ENCODE data around the gene ZCCHC24.
A peak's percentile ranks its signal among the peaks of the same experiment; 100 is the strongest.

Gene ZCCHC24

GRCh38 chr10:79484476-79484875 is 39.1 kb upstream of the ZCCHC24 start:
- H3K4me1 ChIP-seq (ENCODE audit: control insufficient read depth, insufficient read depth, low read length, unreplicated experiment): peaks cover 28% of the 10 kb centered on the region
- no peak overlapping the region for H3K27ac ChIP-seq (ENCODE audit: low read depth, low read length)
- H3K27me3 ChIP-seq (ENCODE audit: insufficient read depth, low read length): no peaks in the 10 kb centered on the region
- no peaks in the 10 kb centered on the region for H3K36me3 ChIP-seq (ENCODE audit: insufficient read depth, low read length)
- peak overlapping the region; percentile 82 for H2AFZ ChIP-seq (ENCODE audit: low read length, unreplicated experiment)
- no peaks in the 10 kb centered on the region for H3K79me2 ChIP-seq (ENCODE audit: control insufficient read depth, insufficient read depth, low read length, unreplicated experiment)
- no peak overlapping the region for H3K4me3 ChIP-seq (ENCODE audit: low read depth, low read length)

GRCh38 chr10:79483948-79484347 is 38.5 kb upstream of the ZCCHC24 start:
- H2AFZ ChIP-seq (ENCODE audit: low read length, unreplicated experiment): peak overlapping the region; percentile 82
- no peak overlapping the region for H3K4me3 ChIP-seq (ENCODE audit: low read depth, low read length)

DNA sequence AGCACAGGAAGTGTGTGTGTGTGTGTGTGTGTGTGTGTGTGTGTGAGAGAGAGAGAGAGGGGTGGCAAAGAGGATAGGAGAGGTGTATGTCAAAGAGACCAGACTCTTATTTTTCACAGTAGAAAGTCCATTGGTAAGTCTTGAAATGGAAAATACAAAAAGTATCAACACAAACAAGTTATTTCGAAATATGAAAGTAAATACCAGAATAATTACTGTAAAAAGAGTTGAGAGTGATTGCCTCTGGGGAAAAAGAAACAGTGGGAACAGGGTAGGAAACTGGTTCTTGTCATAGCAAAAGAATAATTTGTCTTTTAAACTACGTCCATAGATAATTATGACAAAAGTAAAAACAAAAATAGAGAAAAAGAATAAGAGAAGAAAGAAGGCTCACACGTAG is 37.9 kb upstream of the ZCCHC24 start:
- Histone ChIP-seq H3K4me1 (ENCODE audit: control insufficient read depth, insufficient read depth, low read length, unreplicated experiment) (peaks cover 20% of the 10 kb centered on the region), H3K36me3 (ENCODE audit: insufficient read depth, low read length) (no peaks in the 10 kb centered on the region), H2AFZ (ENCODE audit: low read length, unreplicated experiment) (peak overlapping the region; percentile 82), H3K79me2 (ENCODE audit: control insufficient read depth, insufficient read depth, low read length, unreplicated experiment) (no peaks in the 10 kb centered on the region), H3K27me3 (ENCODE audit: insufficient read depth, low read length) (no peaks in the 10 kb centered on the region), H3K27ac (ENCODE audit: low read depth, low read length) (no peak overlapping the region), H3K4me3 (ENCODE audit: low read depth, low read length) (no peak overlapping the region)

More at GRCh38 chr10:79483948-79484347, 38.5 kb upstream of the ZCCHC24 start:
- H3K4me1 ChIP-seq (ENCODE audit: control insufficient read depth, insufficient read depth, low read length, unreplicated experiment): peaks cover 26% of the 10 kb centered on the region
- no peaks in the 10 kb centered on the region for H3K27me3 ChIP-seq (ENCODE audit: insufficient read depth, low read length)
- H3K79me2 ChIP-seq (ENCODE audit: control insufficient read depth, insufficient read depth, low read length, unreplicated experiment): no peaks in the 10 kb centered on the region
- H3K36me3 ChIP-seq (ENCODE audit: insufficient read depth, low read length): no peaks in the 10 kb centered on the region
- H3K27ac ChIP-seq (ENCODE audit: low read depth, low read length): no peak overlapping the region

GRCh38 chr10:79482741-79483140 is 37.3 kb upstream of the ZCCHC24 start:
- no peak overlapping the region for H3K27ac ChIP-seq (ENCODE audit: low read depth, low read length)
- H3K79me2 ChIP-seq (ENCODE audit: control insufficient read depth, insufficient read depth, low read length, unreplicated experiment): no peaks in the 10 kb centered on the region
- no peaks in the 10 kb centered on the region for H3K36me3 ChIP-seq (ENCODE audit: insufficient read depth, low read length)
- H2AFZ ChIP-seq (ENCODE audit: low read length, unreplicated experiment): peak overlapping the region; percentile 9
- H3K4me3 ChIP-seq (ENCODE audit: low read depth, low read length): no peak overlapping the region
- peaks cover 15% of the 10 kb centered on the region for H3K4me1 ChIP-seq (ENCODE audit: control insufficient read depth, insufficient read depth, low read length, unreplicated experiment)
- no peaks in the 10 kb centered on the region for H3K27me3 ChIP-seq (ENCODE audit: insufficient read depth, low read length)

GRCh38 chr10:79482304-79482703 is 36.9 kb upstream of the ZCCHC24 start:
- H2AFZ ChIP-seq (ENCODE audit: low read length, unreplicated experiment): peak overlapping the region; percentile 9
- H3K36me3 ChIP-seq (ENCODE audit: insufficient read depth, low read length): no peaks in the 10 kb centered on the region
- H3K4me1 ChIP-seq (ENCODE audit: control insufficient read depth, insufficient read depth, low read length, unreplicated experiment): peaks cover 12% of the 10 kb centered on the region
- H3K27ac ChIP-seq (ENCODE audit: low read depth, low read length): no peak overlapping the region
- no peaks in the 10 kb centered on the region for H3K79me2 ChIP-seq (ENCODE audit: control insufficient read depth, insufficient read depth, low read length, unreplicated experiment)
- H3K27me3 ChIP-seq (ENCODE audit: insufficient read depth, low read length): no peaks in the 10 kb centered on the region
- no peak overlapping the region for H3K4me3 ChIP-seq (ENCODE audit: low read depth, low read length)

- Histone ChIP-seq H3K27me3 (ENCODE audit: insufficient read depth, low read length) (peaks cover 11% of the 10 kb centered on the region; the same call in 1 of the 2 replicates), H3K79me2 (ENCODE audit: control insufficient read depth, insufficient read depth, low read length, unreplicated experiment) (no peaks in the 10 kb centered on the region), H3K4me1 (ENCODE audit: control insufficient read depth, insufficient read depth, low read length, unreplicated experiment) (peaks cover 11% of the 10 kb centered on the region), H2AFZ (ENCODE audit: low read length, unreplicated experiment) (no peak overlapping the region), H3K4me3 (ENCODE audit: low read depth, low read length) (no peak overlapping the region), H3K27ac (ENCODE audit: low read depth, low read length) (no peak overlapping the region), H3K36me3 (ENCODE audit: insufficient read depth, low read length) (no peaks in the 10 kb centered on the region)
Measured at GRCh38 chr10:79479283-79479909, 34.0 kb upstream of the ZCCHC24 start.

- H3K27me3 ChIP-seq (ENCODE audit: insufficient read depth, low read length): peaks cover 11% of the 10 kb centered on the region; the same call in 1 of the 2 replicates
- no peak overlapping the region for H2AFZ ChIP-seq (ENCODE audit: low read length, unreplicated experiment)
- H3K4me1 ChIP-seq (ENCODE audit: control insufficient read depth, insufficient read depth, low read length, unreplicated experiment): no peaks in the 10 kb centered on the region
Measured at GRCh38 chr10:79477456-79477855, 32.0 kb upstream of the ZCCHC24 start.

GRCh38 chr10:79476645-79477044 is 31.2 kb upstream of the ZCCHC24 start:
- H3K4me1 ChIP-seq (ENCODE audit: control insufficient read depth, insufficient read depth, low read length, unreplicated experiment): no peaks in the 10 kb centered on the region
- no peak overlapping the region for H2AFZ ChIP-seq (ENCODE audit: low read length, unreplicated experiment)
- H3K4me3 ChIP-seq (ENCODE audit: low read depth, low read length): no peak overlapping the region
- peaks cover 11% of the 10 kb centered on the region; the same call in 1 of the 2 replicates for H3K27me3 ChIP-seq (ENCODE audit: insufficient read depth, low read length)
- no peaks in the 10 kb centered on the region for H3K36me3 ChIP-seq (ENCODE audit: insufficient read depth, low read length)
- H3K27ac ChIP-seq (ENCODE audit: low read depth, low read length): no peak overlapping the region
- no peaks in the 10 kb centered on the region for H3K79me2 ChIP-seq (ENCODE audit: control insufficient read depth, insufficient read depth, low read length, unreplicated experiment)

More at GRCh38 chr10:79477456-79477855, 32.0 kb upstream of the ZCCHC24 start:
- Histone ChIP-seq H3K36me3 (ENCODE audit: insufficient read depth, low read length) (no peaks in the 10 kb centered on the region), H3K79me2 (ENCODE audit: control insufficient read depth, insufficient read depth, low read length, unreplicated experiment) (no peaks in the 10 kb centered on the region), H3K27ac (ENCODE audit: low read depth, low read length) (no peak overlapping the region), H3K4me3 (ENCODE audit: low read depth, low read length) (no peak overlapping the region)

- no peaks in the 10 kb centered on the region for H3K36me3 ChIP-seq (ENCODE audit: insufficient read depth, low read length)
- H3K4me3 ChIP-seq (ENCODE audit: low read depth, low read length): no peak overlapping the region
- H3K27me3 ChIP-seq (ENCODE audit: insufficient read depth, low read length): peaks cover 11% of the 10 kb centered on the region; the same call in 1 of the 2 replicates
- H3K27ac ChIP-seq (ENCODE audit: low read depth, low read length): no peak overlapping the region
- no peaks in the 10 kb centered on the region for H3K79me2 ChIP-seq (ENCODE audit: control insufficient read depth, insufficient read depth, low read length, unreplicated experiment)
- H3K4me1 ChIP-seq (ENCODE audit: control insufficient read depth, insufficient read depth, low read length, unreplicated experiment): no peaks in the 10 kb centered on the region
- no peak overlapping the region for H2AFZ ChIP-seq (ENCODE audit: low read length, unreplicated experiment)
Measured at GRCh38 chr10:79475877-79476276, 30.5 kb upstream of the ZCCHC24 start.

DNA sequence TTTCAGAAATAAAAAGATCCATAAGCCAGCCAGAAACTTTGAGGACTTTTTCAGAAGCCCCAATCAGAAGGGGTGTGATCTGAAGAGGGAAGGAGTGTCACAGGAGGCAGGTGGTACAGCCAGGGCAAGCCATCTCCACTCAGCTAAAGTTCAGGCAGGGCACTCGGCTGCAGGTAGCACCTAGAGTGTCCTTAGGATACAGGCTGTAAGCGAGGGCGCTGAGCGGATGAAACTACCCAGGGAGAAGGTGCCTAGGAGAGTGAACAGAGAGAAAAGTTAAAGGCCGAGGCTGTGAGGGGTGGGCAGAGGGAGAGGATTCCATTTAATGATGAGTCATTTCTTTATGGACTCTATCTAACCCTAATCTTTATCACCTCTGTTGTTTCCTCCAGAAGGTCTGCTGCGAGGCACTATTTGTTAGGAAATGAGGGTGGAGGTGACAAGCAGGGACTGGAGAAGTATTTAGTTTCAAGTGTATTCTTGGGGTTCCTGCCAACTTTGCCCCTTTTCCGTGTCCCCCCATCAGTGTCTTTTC is 29.8 kb upstream of the ZCCHC24 start:
- Histone ChIP-seq H3K4me3 (ENCODE audit: low read depth, low read length) (no peak overlapping the region), H3K36me3 (ENCODE audit: insufficient read depth, low read length) (no peaks in the 10 kb centered on the region), H3K27ac (ENCODE audit: low read depth, low read length) (no peak overlapping the region), H3K27me3 (ENCODE audit: insufficient read depth, low read length) (peaks cover 11% of the 10 kb centered on the region; the same call in 1 of the 2 replicates), H3K4me1 (ENCODE audit: control insufficient read depth, insufficient read depth, low read length, unreplicated experiment) (no peaks in the 10 kb centered on the region), H3K79me2 (ENCODE audit: control insufficient read depth, insufficient read depth, low read length, unreplicated experiment) (no peaks in the 10 kb centered on the region), H2AFZ (ENCODE audit: low read length, unreplicated experiment) (no peak overlapping the region)

DNA sequence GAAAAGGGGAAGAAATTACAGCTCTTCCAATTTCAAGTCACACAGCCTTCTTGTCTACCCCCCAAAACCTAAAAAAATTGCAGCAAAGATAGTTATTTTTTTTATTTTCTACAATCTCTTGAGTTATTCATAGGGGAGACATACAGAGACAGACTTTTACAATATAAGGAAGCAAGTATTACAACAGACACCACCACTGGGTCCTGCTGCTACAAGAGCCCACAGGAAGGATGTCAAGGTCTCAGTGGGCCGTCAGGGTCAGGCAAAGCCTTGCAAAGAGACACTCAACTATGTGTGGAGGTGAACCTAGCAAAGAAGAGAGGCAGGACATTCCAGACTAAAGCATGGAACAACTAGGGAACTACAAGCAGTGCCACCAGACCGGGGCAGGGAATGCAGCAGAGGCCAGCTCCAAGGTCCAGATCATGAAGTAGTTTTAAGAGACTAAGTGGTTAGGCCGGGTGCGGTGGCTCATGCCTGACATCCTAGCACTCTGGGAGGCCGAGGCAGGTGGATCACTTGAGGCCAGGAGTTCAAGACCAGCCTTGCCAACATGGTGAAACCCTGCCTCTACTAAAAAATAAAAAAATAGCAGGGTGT is 28.2 kb upstream of the ZCCHC24 start:
- H3K27ac ChIP-seq (ENCODE audit: low read depth, low read length): no peak overlapping the region
- no peaks in the 10 kb centered on the region for H3K36me3 ChIP-seq (ENCODE audit: insufficient read depth, low read length)
- H3K4me1 ChIP-seq (ENCODE audit: control insufficient read depth, insufficient read depth, low read length, unreplicated experiment): no peaks in the 10 kb centered on the region
- no peak overlapping the region for H2AFZ ChIP-seq (ENCODE audit: low read length, unreplicated experiment)
- no peaks in the 10 kb centered on the region for H3K79me2 ChIP-seq (ENCODE audit: control insufficient read depth, insufficient read depth, low read length, unreplicated experiment)
- peaks cover 11% of the 10 kb centered on the region; the same call in 1 of the 2 replicates for H3K27me3 ChIP-seq (ENCODE audit: insufficient read depth, low read length)
- no peak overlapping the region for H3K4me3 ChIP-seq (ENCODE audit: low read depth, low read length)
